ENCODE data around the gene ORAI3. TPM values are rescaled to one million over a fixed set of nuclear protein-coding genes. Genes with fewer than 3 reads are reported as not detected.

ORAI3 gene
- total RNA-seq, 1 experiment from 2014 or later = 8.7 TPM

- Histone ChIP-seq H3K27me3 (replicated peaks) (no peaks in the 10 kb centered on the region), H3K4me1 (replicated peaks) (peaks cover 5% of the 10 kb centered on the region), H3K9me3 (replicated peaks) (no peaks in the 10 kb centered on the region), H3K4me3 (no peak overlapping the region), H3K27ac (no peak overlapping the region), H3K36me3 (peaks cover 85% of the 10 kb centered on the region)
- no peak for DNase-seq (ENCODE audit: low read depth in 1 of 2, low spot score in 2 of 2)
Measured at GRCh38 chr16:30980434-30980833, 31.6 kb downstream of the ORAI3 start.

- Histone ChIP-seq H3K27ac (no peak overlapping the region), H3K9me3 (replicated peaks) (no peaks in the 10 kb centered on the region), H3K27me3 (replicated peaks) (no peaks in the 10 kb centered on the region), H3K4me3 (no peak overlapping the region), H3K4me1 (replicated peaks) (peaks cover 5% of the 10 kb centered on the region), H3K36me3 (peaks cover 81% of the 10 kb centered on the region)
- DNase-seq (ENCODE audit: low read depth in 1 of 2, low spot score in 2 of 2) = no peak
Measured at GRCh38 chr16:30980959-30981358, 32.1 kb downstream of the ORAI3 start.

GRCh38 chr16:30982548-30983288, 33.9 kb downstream of the ORAI3 start:
- peak in 1 of 2 experiments; percentile 40 for DNase-seq (ENCODE audit: low read depth in 1 of 2, low spot score in 2 of 2)
- Histone ChIP-seq H3K27ac (no peak overlapping the region), H3K36me3 (peaks cover 64% of the 10 kb centered on the region)

GRCh38 chr16:30983289-30983889, 34.5 kb downstream of the ORAI3 start:
- H3K27ac ChIP-seq = no peak overlapping the region
- H3K9me3 ChIP-seq (replicated peaks) = no peaks in the 10 kb centered on the region
- H3K27me3 ChIP-seq (replicated peaks) = no peaks in the 10 kb centered on the region
- DNase-seq (ENCODE audit: low read depth in 1 of 2, low spot score in 2 of 2) = peak in 1 of 2 experiments; percentile 38
- peaks cover 5% of the 10 kb centered on the region for H3K4me1 ChIP-seq (replicated peaks)
- H3K36me3 ChIP-seq = peaks cover 58% of the 10 kb centered on the region
- no peak overlapping the region for H3K4me3 ChIP-seq

More at GRCh38 chr16:30982548-30983288, 33.9 kb downstream of the ORAI3 start:
- Histone ChIP-seq H3K9me3 (replicated peaks) (no peaks in the 10 kb centered on the region), H3K27me3 (replicated peaks) (no peaks in the 10 kb centered on the region), H3K4me1 (replicated peaks) (peaks cover 5% of the 10 kb centered on the region), H3K4me3 (no peak overlapping the region)

GRCh38 chr16:30983898-30984610, 35.2 kb downstream of the ORAI3 start:
- H3K27ac ChIP-seq = no peak overlapping the region

GRCh38 chr16:30984669-30985400, 36.0 kb downstream of the ORAI3 start, which contains the start of gene HSD3B7:
Gene HSD3B7, plus strand, starts transcription at chr16:30985207. Its CDS starts 452 bp downstream, at chr16:30985659.
- Histone ChIP-seq H3K27me3 (replicated peaks) (no peaks in the 10 kb centered on the region), H3K4me1 (replicated peaks) (peaks cover 5% of the 10 kb centered on the region), H3K4me3 (no peak within 1 kb of the TSS), H3K27ac (no peak within 1 kb of the TSS), H3K36me3 (peaks cover 48% of the 10 kb centered on the region), H3K9me3 (replicated peaks) (no peaks in the 10 kb centered on the region)
- DNase-seq (ENCODE audit: low read depth in 1 of 2, low spot score in 2 of 2) = peak; percentile 72 to 90

More at GRCh38 chr16:30983898-30984610, 35.2 kb downstream of the ORAI3 start:
- peaks cover 5% of the 10 kb centered on the region for H3K4me1 ChIP-seq (replicated peaks)
- H3K4me3 ChIP-seq = no peak overlapping the region
- H3K36me3 ChIP-seq = peaks cover 53% of the 10 kb centered on the region
- no peaks in the 10 kb centered on the region for H3K27me3 ChIP-seq (replicated peaks)
- H3K9me3 ChIP-seq (replicated peaks) = no peaks in the 10 kb centered on the region
- no peak for DNase-seq (ENCODE audit: low read depth in 1 of 2, low spot score in 2 of 2)

GRCh38 chr16:30985401-30986128, 36.7 kb downstream of the ORAI3 start:
- H3K4me3 ChIP-seq = no peak overlapping the region
- H3K4me1 ChIP-seq (replicated peaks) = peaks cover 5% of the 10 kb centered on the region
- H3K27me3 ChIP-seq (replicated peaks) = no peaks in the 10 kb centered on the region
- no peak for DNase-seq (ENCODE audit: low read depth in 1 of 2, low spot score in 2 of 2)
- H3K36me3 ChIP-seq = peaks cover 42% of the 10 kb centered on the region
- H3K9me3 ChIP-seq (replicated peaks) = no peaks in the 10 kb centered on the region
- H3K27ac ChIP-seq = no peak overlapping the region

GRCh38 chr16:30986129-30986991, 37.5 kb downstream of the ORAI3 start:
- H3K27me3 ChIP-seq (replicated peaks) = no peaks in the 10 kb centered on the region
- no peak overlapping the region for H3K27ac ChIP-seq
- no peaks in the 10 kb centered on the region for H3K9me3 ChIP-seq (replicated peaks)
- H3K4me1 ChIP-seq (replicated peaks) = peaks cover 5% of the 10 kb centered on the region
- H3K4me3 ChIP-seq = no peak overlapping the region
- H3K36me3 ChIP-seq = peaks cover 34% of the 10 kb centered on the region
- DNase-seq (ENCODE audit: low read depth in 1 of 2, low spot score in 2 of 2) = no peak

- DNase-seq (ENCODE audit: low read depth in 1 of 2, low spot score in 2 of 2) = no peak
- Histone ChIP-seq H3K27me3 (replicated peaks) (no peaks in the 10 kb centered on the region), H3K9me3 (replicated peaks) (no peaks in the 10 kb centered on the region), H3K36me3 (peaks cover 23% of the 10 kb centered on the region), H3K4me3 (no peak overlapping the region), H3K27ac (no peak overlapping the region), H3K4me1 (replicated peaks) (peaks cover 5% of the 10 kb centered on the region)
Measured at GRCh38 chr16:30987581-30988190, 38.8 kb downstream of the ORAI3 start.

- Histone ChIP-seq H3K36me3 (peaks cover 6% of the 10 kb centered on the region), H3K4me1 (replicated peaks) (peaks cover 5% of the 10 kb centered on the region), H3K27ac (no peak overlapping the region), H3K4me3 (no peak overlapping the region), H3K27me3 (replicated peaks) (no peaks in the 10 kb centered on the region), H3K9me3 (replicated peaks) (no peaks in the 10 kb centered on the region)
- DNase-seq (ENCODE audit: low read depth in 1 of 2, low spot score in 2 of 2) = no peak
Measured at GRCh38 chr16:30989469-30990047, 40.7 kb downstream of the ORAI3 start.

- peaks cover 2% of the 10 kb centered on the region; the same call in 1 of the 2 replicates for H3K36me3 ChIP-seq
- no peaks in the 10 kb centered on the region for H3K9me3 ChIP-seq (replicated peaks)
- H3K27me3 ChIP-seq (replicated peaks) = no peaks in the 10 kb centered on the region
- H3K4me3 ChIP-seq = no peak overlapping the region
- no peak for DNase-seq (ENCODE audit: low read depth in 1 of 2, low spot score in 2 of 2)
- H3K27ac ChIP-seq = no peak overlapping the region
- peaks cover 3% of the 10 kb centered on the region for H3K4me1 ChIP-seq (replicated peaks)
Measured at GRCh38 chr16:30990105-30990504, 41.2 kb downstream of the ORAI3 start.

- no peak overlapping the region for H3K4me3 ChIP-seq
- no peaks in the 10 kb centered on the region for H3K27me3 ChIP-seq (replicated peaks)
- DNase-seq (ENCODE audit: low read depth in 1 of 2, low spot score in 2 of 2) = no peak
- no peak overlapping the region for H3K27ac ChIP-seq
- no peaks in the 10 kb centered on the region for H3K36me3 ChIP-seq
- H3K4me1 ChIP-seq (replicated peaks) = no peaks in the 10 kb centered on the region
- no peaks in the 10 kb centered on the region for H3K9me3 ChIP-seq (replicated peaks)
Measured at GRCh38 chr16:30991052-30991451, 42.2 kb downstream of the ORAI3 start.
